Endothelial cell (in vitro differentiated cells): ENCODE results near the gene QKI. TPM values are rescaled to one million over a fixed set of nuclear protein-coding genes. Genes with fewer than 3 reads are reported as not detected.

Experiments
- DNase-seq: peaks from one replicate; pipeline ENCODE4 v3.0.0; 2021; ENCODE audit warnings: low spot score
- H3K27ac Mint-ChIP-seq: one replicate; pipeline ENCODE4 v1.8.0; 2021; ENCODE audit warnings: mixed read lengths, inconsistent platforms; ENCODE audit not compliant: unreplicated experiment
- H3K27me3 Mint-ChIP-seq: one replicate; pipeline ENCODE4 v1.8.0; 2021; ENCODE audit warnings: mild to moderate bottlenecking, moderate library complexity, mixed read lengths, inconsistent platforms; ENCODE audit not compliant: unreplicated experiment
- H3K36me3 Mint-ChIP-seq: one replicate; pipeline ENCODE4 v1.8.0; 2021; ENCODE audit warnings: mild to moderate bottlenecking, low read depth, mixed read lengths, inconsistent platforms; ENCODE audit not compliant: unreplicated experiment
- H3K4me1 Mint-ChIP-seq: one replicate; pipeline ENCODE4 v1.8.0; 2021; ENCODE audit warnings: mild to moderate bottlenecking, mixed read lengths, inconsistent platforms; ENCODE audit not compliant: unreplicated experiment
- H3K4me3 Mint-ChIP-seq: one replicate; pipeline ENCODE4 v1.8.0; 2021; ENCODE audit warnings: mild to moderate bottlenecking, mixed read lengths, inconsistent platforms; ENCODE audit not compliant: unreplicated experiment
- H3K9me3 Mint-ChIP-seq: one replicate; pipeline ENCODE4 v1.8.0; 2021; ENCODE audit warnings: mixed read lengths, inconsistent platforms; ENCODE audit not compliant: unreplicated experiment
- total RNA-seq: library from RNA; stranded (reverse); fragmentation: NEBNext Ultra II Directional; extraction: Animal tissue kit (Norgen Biotek cat#: 25700); gene quantifications from one replicate; pipeline ENCODE4 v1.2.1, GENCODE V29; 2021; ENCODE audit not compliant: unreplicated experiment
- TF ChIP-seq, protein P1 (sequence below): fragments of 200-600 bp; sonication (generic); IDR thresholded peaks from one replicate; pipeline ENCODE4 v1.5.0; 2021; ENCODE audit warnings: antibody characterized with exemption; ENCODE audit not compliant: unreplicated experiment

Gene QKI
- total RNA-seq, 1 donor from 2014 or later, result 326 TPM

DNA sequence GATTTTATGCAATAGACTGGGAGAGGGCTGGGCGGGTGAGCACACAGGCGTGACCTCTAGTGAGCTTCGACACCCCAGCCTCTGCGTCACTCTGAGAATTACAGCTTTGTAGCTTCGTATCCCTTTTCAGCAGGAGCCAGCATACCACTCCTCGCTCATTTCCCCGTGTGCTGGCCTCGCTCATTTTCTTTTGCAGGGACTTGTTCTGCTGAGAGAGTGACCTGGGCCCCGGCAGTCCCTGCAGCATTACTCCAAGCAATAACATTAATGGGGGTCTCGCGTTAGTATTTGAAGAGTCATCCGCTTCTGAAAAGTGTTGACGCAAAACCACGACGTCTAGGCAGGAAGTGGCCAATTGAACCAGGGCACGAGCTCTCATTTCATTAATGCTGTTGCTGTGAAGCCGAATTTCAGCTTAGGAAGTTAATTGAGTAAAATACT, 193.7 kb downstream of the QKI start:
- Mint-ChIP-seq H3K27ac (no peak overlapping the region), H3K36me3 (no peaks in the 10 kb centered on the region)

DNA sequence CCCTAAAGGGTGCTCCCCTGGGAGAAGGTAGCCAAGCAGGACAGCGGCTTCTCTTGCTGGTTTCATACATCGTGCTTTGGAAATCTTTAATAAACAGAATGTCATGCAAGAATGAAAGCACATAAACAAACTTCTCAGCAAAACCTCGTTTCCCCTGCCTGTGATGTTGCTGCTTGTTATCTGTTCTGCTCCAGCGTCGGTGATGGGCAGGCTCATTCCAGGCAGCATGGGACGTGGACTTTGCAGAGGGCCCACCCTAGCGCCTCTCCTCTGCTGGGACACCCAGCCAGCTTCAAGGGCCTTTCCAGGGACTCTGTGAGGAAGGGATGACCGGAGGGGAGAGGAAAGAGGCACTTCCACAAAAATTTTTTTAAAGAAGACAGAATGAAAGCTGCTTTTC, 197.7 kb downstream of the QKI start:
- Mint-ChIP-seq H3K27me3 (peaks cover 2% of the 10 kb centered on the region), H3K27ac (no peak overlapping the region), H3K4me3 (no peak overlapping the region), H3K4me1 (no peaks in the 10 kb centered on the region), H3K36me3 (no peaks in the 10 kb centered on the region), H3K9me3 (no peaks in the 10 kb centered on the region)
- TF ChIP-seq, protein P1, sequence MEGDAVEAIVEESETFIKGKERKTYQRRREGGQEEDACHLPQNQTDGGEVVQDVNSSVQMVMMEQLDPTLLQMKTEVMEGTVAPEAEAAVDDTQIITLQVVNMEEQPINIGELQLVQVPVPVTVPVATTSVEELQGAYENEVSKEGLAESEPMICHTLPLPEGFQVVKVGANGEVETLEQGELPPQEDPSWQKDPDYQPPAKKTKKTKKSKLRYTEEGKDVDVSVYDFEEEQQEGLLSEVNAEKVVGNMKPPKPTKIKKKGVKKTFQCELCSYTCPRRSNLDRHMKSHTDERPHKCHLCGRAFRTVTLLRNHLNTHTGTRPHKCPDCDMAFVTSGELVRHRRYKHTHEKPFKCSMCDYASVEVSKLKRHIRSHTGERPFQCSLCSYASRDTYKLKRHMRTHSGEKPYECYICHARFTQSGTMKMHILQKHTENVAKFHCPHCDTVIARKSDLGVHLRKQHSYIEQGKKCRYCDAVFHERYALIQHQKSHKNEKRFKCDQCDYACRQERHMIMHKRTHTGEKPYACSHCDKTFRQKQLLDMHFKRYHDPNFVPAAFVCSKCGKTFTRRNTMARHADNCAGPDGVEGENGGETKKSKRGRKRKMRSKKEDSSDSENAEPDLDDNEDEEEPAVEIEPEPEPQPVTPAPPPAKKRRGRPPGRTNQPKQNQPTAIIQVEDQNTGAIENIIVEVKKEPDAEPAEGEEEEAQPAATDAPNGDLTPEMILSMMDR, result no peak
- DNase-seq, result no peak

More for the DNA sequence above, 193.7 kb downstream of the QKI start:
- Mint-ChIP-seq H3K27me3 (peaks cover 2% of the 10 kb centered on the region), H3K9me3 (no peaks in the 10 kb centered on the region), H3K4me3 (no peak overlapping the region), H3K4me1 (no peaks in the 10 kb centered on the region)
- DNase-seq, result no peak
- TF ChIP-seq, protein P1, result no peak

DNA sequence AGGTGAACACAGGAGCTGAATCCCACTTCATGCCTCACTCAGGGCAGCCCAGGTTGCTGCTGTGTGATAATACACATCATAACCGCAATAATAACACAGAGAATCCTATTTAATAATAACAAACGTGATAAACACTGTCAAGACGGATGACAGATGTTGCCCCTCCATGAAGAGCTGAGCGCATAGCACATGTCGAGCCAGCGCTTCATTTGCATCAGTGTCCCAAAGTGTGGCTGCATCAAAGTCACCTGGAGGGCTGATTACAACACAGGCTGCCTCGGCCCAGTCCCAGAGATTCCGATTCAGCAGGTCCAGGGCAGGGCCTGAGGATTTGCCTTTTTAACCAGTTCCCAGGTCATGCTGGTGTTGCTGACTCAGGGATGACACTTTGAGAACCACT, 198.5 kb downstream of the QKI start:
- H3K4me1 Mint-ChIP-seq, result no peaks in the 10 kb centered on the region
- H3K9me3 Mint-ChIP-seq, result no peaks in the 10 kb centered on the region
- TF ChIP-seq, protein P1, result no peak
- H3K27ac Mint-ChIP-seq, result no peak overlapping the region
- no peaks in the 10 kb centered on the region for H3K36me3 Mint-ChIP-seq
- no peak for DNase-seq
- peaks cover 2% of the 10 kb centered on the region for H3K27me3 Mint-ChIP-seq
- no peak overlapping the region for H3K4me3 Mint-ChIP-seq

DNA sequence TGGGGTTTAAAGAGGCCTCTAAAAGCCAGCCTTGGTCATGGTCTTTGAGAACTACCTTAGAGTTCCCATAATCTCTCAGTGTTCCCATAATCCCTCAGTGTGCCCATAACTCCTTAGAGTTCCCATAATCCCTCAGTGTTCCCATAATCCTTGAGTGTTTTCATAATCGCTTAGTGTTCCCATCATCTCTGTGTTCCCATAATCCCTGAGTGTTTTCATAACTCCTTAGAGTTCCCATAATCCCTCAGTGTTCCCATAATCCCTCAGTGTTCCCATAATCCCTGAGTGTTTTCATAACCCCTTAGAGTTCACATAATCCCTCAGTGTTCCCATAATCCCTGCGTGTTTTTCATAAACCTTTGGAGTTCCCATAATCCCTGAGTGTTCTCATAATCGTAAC, 199.2 kb downstream of the QKI start:
- peaks cover 2% of the 10 kb centered on the region for H3K27me3 Mint-ChIP-seq
- no peaks in the 10 kb centered on the region for H3K36me3 Mint-ChIP-seq
- no peaks in the 10 kb centered on the region for H3K4me1 Mint-ChIP-seq
- no peak for DNase-seq
- no peak overlapping the region for H3K4me3 Mint-ChIP-seq
- no peak overlapping the region for H3K27ac Mint-ChIP-seq
- no peaks in the 10 kb centered on the region for H3K9me3 Mint-ChIP-seq
- TF ChIP-seq, protein P1, result no peak

DNA sequence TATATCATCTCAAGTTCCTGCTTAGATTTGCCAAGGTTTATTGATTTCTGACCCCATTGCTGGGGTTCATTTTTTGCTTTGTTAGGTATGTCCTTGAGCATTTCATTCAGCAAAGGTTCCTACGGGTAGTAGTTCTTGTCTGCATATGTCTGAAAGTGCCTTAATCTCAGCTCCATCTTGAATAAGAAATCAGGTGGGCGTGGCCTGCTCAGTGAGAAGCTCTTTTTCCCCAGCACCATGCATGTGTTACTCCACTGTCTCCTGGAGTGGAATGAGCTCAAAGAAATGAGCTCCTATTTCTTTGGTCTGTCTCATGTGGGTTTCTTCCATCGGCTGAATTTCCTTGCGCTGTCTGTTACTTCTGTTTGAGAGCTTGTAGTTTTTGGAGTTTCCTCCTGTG, 201.9 kb downstream of the QKI start:
- H3K9me3 Mint-ChIP-seq, result no peaks in the 10 kb centered on the region

More for the DNA sequence above, 201.9 kb downstream of the QKI start:
- DNase-seq, result no peak
- peaks cover 2% of the 10 kb centered on the region for H3K27me3 Mint-ChIP-seq
- H3K4me3 Mint-ChIP-seq, result no peak overlapping the region
- TF ChIP-seq, protein P1, result no peak
- H3K4me1 Mint-ChIP-seq, result no peaks in the 10 kb centered on the region
- H3K36me3 Mint-ChIP-seq, result no peaks in the 10 kb centered on the region
- H3K27ac Mint-ChIP-seq, result no peak overlapping the region
